ENCODE results near the gene FHIP1A. TPM values are rescaled to one million over a fixed set of nuclear protein-coding genes. Genes with fewer than 3 reads are reported as not detected.

FHIP1A gene
- total and polyA plus RNA-seq, 2 of the 8 experiments (the other 6 are each of a cell fraction or from before 2014, with no cell fraction given): 17.9 to 75.2 TPM

DNA sequence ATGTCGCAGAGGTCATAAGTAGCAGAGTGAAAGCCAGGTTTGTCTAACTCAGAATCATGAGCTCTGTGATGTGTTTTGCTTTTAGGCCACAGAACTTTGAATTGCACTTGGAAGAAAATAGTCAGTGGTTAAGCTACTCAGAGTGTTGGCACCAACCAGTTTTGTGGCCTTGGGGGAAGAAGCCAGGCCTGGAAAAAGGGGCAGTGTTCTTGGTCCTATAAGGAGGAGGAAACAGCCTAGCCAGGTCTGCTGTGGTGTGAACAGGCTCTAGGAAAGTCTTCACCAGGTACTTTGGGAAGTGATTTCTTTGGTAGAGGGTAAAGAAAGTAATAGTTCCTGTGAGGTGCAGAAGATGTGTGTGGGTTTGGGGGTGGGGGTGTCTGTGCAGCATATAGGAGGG is 49.2 kb downstream of the FHIP1A start:
- WGBS, 2 experiments (ENCODE audit: extremely low coverage in 1 of 2, insufficient coverage in 1 of 2, insufficient read length in 1 of 2, insufficient replicate concordance in 2 of 2, low coverage in 1 of 2, low lambda C conversion rate in 2 of 2, missing lambda C conversion rate in 1 of 2): 91% methylated on average over 1 of the region's 1 CpG; no CpG with 5 or more reads in 1 of the 2 experiments
- Histone ChIP-seq H3K9me3 (ENCODE audit: insufficient read depth in 2 of 2, low read depth in 1 of 2, low read length in 1 of 2) (no peaks in the 10 kb centered on the region), H2BK5ac (ENCODE audit: low read depth, low read length) (no peak overlapping the region), H3K23me2 (ENCODE audit: low read depth, low read length) (no peaks in the 10 kb centered on the region; the same call in 1 of the 2 replicates), H3K23ac (ENCODE audit: insufficient read length) (no peak overlapping the region), H3K4me2 (ENCODE audit: insufficient read depth in 1 of 2, low read depth in 2 of 2, low read length in 2 of 2) (no peak overlapping the region), H3K79me2 (ENCODE audit: control insufficient read depth in 1 of 2, insufficient read depth in 2 of 2, low read length in 2 of 2) (peaks cover 0 to 83% of the 10 kb centered on the region in 2 experiments; a peak in 3 of 4 replicates), H3K79me1 (ENCODE audit: low read depth, low read length) (no peaks in the 10 kb centered on the region; the same call in 1 of the 2 replicates), H3K36me3 (ENCODE audit: control insufficient read depth in 2 of 4, insufficient read depth in 4 of 4, low read length in 3 of 4) (no peaks in the 10 kb centered on the region), H2BK15ac (ENCODE audit: low read length) (no peak overlapping the region), H2AK5ac (ENCODE audit: low read depth, low read length) (no peak overlapping the region), H4K8ac (ENCODE audit: extremely low read depth, insufficient read depth, low read length) (no peak overlapping the region), H4K20me1 (replicated peaks in 1 of 2; ENCODE audit: control insufficient read depth in 1 of 2, insufficient read depth in 2 of 2, low read length in 2 of 2) (peaks cover 0 to under 1% of the 10 kb centered on the region in 2 experiments), H3K27me3 (replicated peaks in 1 of 4; ENCODE audit: control insufficient read depth in 3 of 4, extremely low read depth in 1 of 4, insufficient read depth in 3 of 4, low read length in 3 of 4) (no peaks in the 10 kb centered on the region), H2BK120ac (replicated peaks; ENCODE audit: low read depth, low read length) (no peak overlapping the region), H3K9ac (replicated peaks in 1 of 4; ENCODE audit: extremely low read depth in 1 of 4, low read depth in 3 of 4, low read length in 3 of 4) (no peak overlapping the region), H3K27ac (ENCODE audit: low read depth, low read length) (no peak overlapping the region), H3K18ac (ENCODE audit: extremely low read depth, low read length) (no peak overlapping the region), H3K4ac (replicated peaks; ENCODE audit: insufficient read length, low read depth, low read length) (no peak overlapping the region), H2AFZ (ENCODE audit: low read length) (no peak overlapping the region), H2BK12ac (ENCODE audit: low read depth, low read length) (no peak overlapping the region), H4K91ac (replicated peaks; ENCODE audit: insufficient read length, low read length) (no peak overlapping the region), H3K56ac (replicated peaks; ENCODE audit: insufficient read length, low read depth, low read length) (no peak overlapping the region), H3K4me3 (ENCODE audit: extremely low read depth in 1 of 4, insufficient read depth in 2 of 4, low read depth in 3 of 4, low read length in 4 of 4) (no peak overlapping the region), H3K4me1 (replicated peaks in 1 of 4; ENCODE audit: control insufficient read depth in 3 of 4, insufficient read depth in 4 of 4, low read length in 3 of 4) (peaks cover 0 to 13% (median 9%) of the 10 kb centered on the region in 4 experiments; a peak in 3 of 7 replicates), H2BK20ac (ENCODE audit: low read length) (no peak overlapping the region), H3K14ac (ENCODE audit: insufficient read length) (no peak overlapping the region), H4K5ac (ENCODE audit: insufficient read length, low read depth, low read length) (no peak overlapping the region)
- FAIRE-seq (no peak), DNase-seq (ENCODE audit: low read depth in 1 of 2, low spot score in 2 of 2) (no peak)
- TF ChIP-seq, protein P1, sequence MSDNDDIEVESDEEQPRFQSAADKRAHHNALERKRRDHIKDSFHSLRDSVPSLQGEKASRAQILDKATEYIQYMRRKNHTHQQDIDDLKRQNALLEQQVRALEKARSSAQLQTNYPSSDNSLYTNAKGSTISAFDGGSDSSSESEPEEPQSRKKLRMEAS (IDR thresholded peaks at IDR 0.05): no peak
- TF ChIP-seq KDM1A (IDR thresholded peaks at IDR 0.05; ENCODE audit: borderline replicate concordance, low read length) (no peak), TEAD4 (IDR thresholded peaks at IDR 0.05; ENCODE audit: low read depth, low read length) (no peak), TAF7 (optimal IDR thresholded peaks at IDR 0.05; ENCODE audit: borderline replicate concordance, low read depth, low read length) (no peak), SP1 (IDR thresholded peaks at IDR 0.05; ENCODE audit: low read depth, low read length) (no peak), CBX8 (IDR thresholded peaks at IDR 0.05; ENCODE audit: borderline replicate concordance, low read depth, low read length) (no peak), EZH2 (IDR thresholded peaks at IDR 0.05; ENCODE audit: low read depth, low read length, severe bottlenecking) (no peak)
- TF ChIP-seq, protein P2, sequence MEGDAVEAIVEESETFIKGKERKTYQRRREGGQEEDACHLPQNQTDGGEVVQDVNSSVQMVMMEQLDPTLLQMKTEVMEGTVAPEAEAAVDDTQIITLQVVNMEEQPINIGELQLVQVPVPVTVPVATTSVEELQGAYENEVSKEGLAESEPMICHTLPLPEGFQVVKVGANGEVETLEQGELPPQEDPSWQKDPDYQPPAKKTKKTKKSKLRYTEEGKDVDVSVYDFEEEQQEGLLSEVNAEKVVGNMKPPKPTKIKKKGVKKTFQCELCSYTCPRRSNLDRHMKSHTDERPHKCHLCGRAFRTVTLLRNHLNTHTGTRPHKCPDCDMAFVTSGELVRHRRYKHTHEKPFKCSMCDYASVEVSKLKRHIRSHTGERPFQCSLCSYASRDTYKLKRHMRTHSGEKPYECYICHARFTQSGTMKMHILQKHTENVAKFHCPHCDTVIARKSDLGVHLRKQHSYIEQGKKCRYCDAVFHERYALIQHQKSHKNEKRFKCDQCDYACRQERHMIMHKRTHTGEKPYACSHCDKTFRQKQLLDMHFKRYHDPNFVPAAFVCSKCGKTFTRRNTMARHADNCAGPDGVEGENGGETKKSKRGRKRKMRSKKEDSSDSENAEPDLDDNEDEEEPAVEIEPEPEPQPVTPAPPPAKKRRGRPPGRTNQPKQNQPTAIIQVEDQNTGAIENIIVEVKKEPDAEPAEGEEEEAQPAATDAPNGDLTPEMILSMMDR (IDR thresholded peaks at IDR 0.05; ENCODE audit: control extremely low read depth in 1 of 3, insufficient read depth in 1 of 3, low read depth in 1 of 3, low read length in 3 of 3): no peak
- CTCF ChIA-PET (ENCODE audit: partially characterized antibody): no interaction called here
- POLR2A ChIA-PET (ENCODE audit: partially characterized antibody): interaction anchor here (1.4 kb wide), 1 partner anchor 26 kb away, joined by 4 read pairs; no protein-coding TSS in a partner anchor

All from H1 (cell line).